CD4-positive, alpha-beta T cell (primary cell): ENCODE measurements around the gene CITED4. TPM values are rescaled to one million over a fixed set of nuclear protein-coding genes. Genes with fewer than 3 reads are reported as not detected.
A peak's percentile ranks its signal among the peaks of the same experiment; 100 is the strongest.

Experiments
- ATAC-seq: fragments of 200-7000 bp; cut with Tn5 transposase; one replicate; pipeline ENCODE4 v1.10.0; 2022; ENCODE audit warnings: mild to moderate bottlenecking; ENCODE audit not compliant: poor library complexity
- CTCF ChIA-PET: fragments of 350-600 bp; sonication (Branson Sonifier 250); formaldehyde crosslinking; loops from one replicate; lab custom pipeline; 2021; ENCODE audit warnings: antibody characterized with exemption, inconsistent platforms; lab: Charles Lee
- POLR2A ChIA-PET: fragments of 350-600 bp; sonication (Branson Sonifier 250); formaldehyde crosslinking; loops from one replicate; lab custom pipeline; 2021; ENCODE audit warnings: antibody characterized with exemption, inconsistent platforms; lab: Charles Lee
- DNase-seq, 14 experiments: peaks; one replicate each; pipeline ENCODE4 v3.0.0-alpha.2; 2013 to 2020; ENCODE audit warnings: mixed read lengths in 2 of 14
- H3K27ac ChIP-seq, 2 donors: one replicate each; pipeline versions ENCODE4 v1.5.1 to v1.7.0; 2013; ENCODE audit warnings: low read length in 2 of 2, low read depth in 1 of 2, mild to moderate bottlenecking in 1 of 2
- H3K27me3 ChIP-seq, 2 experiments: 1 replicate in 1 of 2; 2 replicates in 1 of 2; pipeline versions ENCODE4 v1.6.1 to v1.7.0; 2013; ENCODE audit warnings: low read length in 2 of 2, control low read depth in 1 of 2, mild to moderate bottlenecking in 1 of 2, moderate library complexity in 1 of 2; ENCODE audit not compliant: insufficient read depth in 2 of 2, control insufficient read depth in 1 of 2
- H3K36me3 ChIP-seq: one replicate; pipeline ENCODE4 v1.6.1; 2013; ENCODE audit warnings: low read length, control low read depth; ENCODE audit not compliant: insufficient read depth
- H3K4me1 ChIP-seq: one replicate; pipeline ENCODE4 v1.6.1; 2013; ENCODE audit warnings: low read length, control low read depth; ENCODE audit not compliant: insufficient read depth
- H3K4me3 ChIP-seq: one replicate; pipeline ENCODE4 v1.5.1; 2013; ENCODE audit warnings: mild to moderate bottlenecking, low read length, moderate library complexity
- H3K9me3 ChIP-seq, 2 experiments: 1 replicate in 1 of 2; 2 replicates in 1 of 2; pipeline versions ENCODE4 v1.6.1 to v1.7.0; 2013; ENCODE audit warnings: low read length in 2 of 2, mild to moderate bottlenecking in 2 of 2, control low read depth in 1 of 2, moderate library complexity in 1 of 2; ENCODE audit not compliant: control insufficient read depth in 1 of 2, insufficient read depth in 1 of 2
- H3K27ac Mint-ChIP-seq: one replicate; pipeline ENCODE4 v1.8.0; 2020; ENCODE audit warnings: mixed read lengths
- H3K27me3 Mint-ChIP-seq: one replicate; pipeline ENCODE4 v1.8.0; 2021; ENCODE audit warnings: mixed read lengths
- H3K36me3 Mint-ChIP-seq: one replicate; pipeline ENCODE4 v1.8.0; 2021; ENCODE audit warnings: low read depth, mixed read lengths
- H3K4me1 Mint-ChIP-seq: one replicate; pipeline ENCODE4 v1.8.0; 2021; ENCODE audit warnings: low read depth, mixed read lengths
- H3K4me3 Mint-ChIP-seq: one replicate; pipeline ENCODE4 v1.8.0; 2020; ENCODE audit warnings: mild to moderate bottlenecking, mixed read lengths
- H3K9me3 Mint-ChIP-seq: one replicate; pipeline ENCODE4 v1.8.0; 2020; ENCODE audit warnings: mixed read lengths
- CTCF ChIP-seq: fragments of 200-600 bp; IDR thresholded peaks from one replicate; pipeline ENCODE4 v1.8.0; 2022; ENCODE audit warnings: antibody characterized with exemption, mild to moderate bottlenecking
- intact Hi-C, 2 experiments: fragments of 100-400 bp; cut with DNase I in 1 of 2; cut with micrococcal nuclease in 1 of 2; formaldehyde crosslinking; loops; one replicate each; pipeline versions ENCODE4 v1.15.1 to v1.9.0; 2023 to 2025; cut with DNase I, micrococcal nuclease
- total RNA-seq, 174 experiments: library from RNA in 2 of 174; stranded (reverse) in 2 of 174; gene quantifications; one replicate each; pipeline ENCODE4 v1.2.3 and lab custom pipeline; 2021 to 2026

CITED4 gene
- total RNA-seq, 2 experiments from 2014 or later, result 51.6 to 52.0 TPM

GRCh38 chr1:40820251-40820797 lies 41.8 kb downstream of the CITED4 start:
- H3K4me1 Mint-ChIP-seq, result peaks cover 18% of the 10 kb centered on the region
- intact Hi-C loops, result no loop called here
- DNase-seq (peak in 1 of 14 experiments; percentile 42), ATAC-seq (no peak)
- no peak overlapping the region for H3K27ac Mint-ChIP-seq
- no peaks in the 10 kb centered on the region for H3K27me3 Mint-ChIP-seq
- H3K27ac ChIP-seq, result no peak overlapping the region
- CTCF ChIA-PET, result no interaction called here
- H3K4me1 ChIP-seq, result peaks cover 23% of the 10 kb centered on the region
- no peaks in the 10 kb centered on the region for H3K36me3 ChIP-seq
- H3K9me3 Mint-ChIP-seq, result no peaks in the 10 kb centered on the region
- no peak overlapping the region for H3K4me3 ChIP-seq
- no peak for TF ChIP-seq CTCF
- H3K9me3 ChIP-seq, result no peaks in the 10 kb centered on the region
- H3K36me3 Mint-ChIP-seq, result no peaks in the 10 kb centered on the region
- POLR2A ChIA-PET, result interaction anchor here (1.8 kb wide), 1 partner anchor 129 kb away, joined by 7 read pairs; the partner anchor contains the start of gene NFYC
- no peak overlapping the region for H3K4me3 Mint-ChIP-seq
- no peaks in the 10 kb centered on the region for H3K27me3 ChIP-seq

GRCh38 chr1:40819101-40819500 lies 43.1 kb downstream of the CITED4 start:
- peak overlapping the region; percentile 88 for H3K27ac Mint-ChIP-seq
- H3K9me3 ChIP-seq, result no peaks in the 10 kb centered on the region
- ChIA-PET CTCF (interaction anchor here (1.3 kb wide), 1 partner anchor 45 kb away, joined by 3 read pairs; no protein-coding TSS in a partner anchor), POLR2A (interaction anchor here (0.7 to 1.8 kb wide), 4 partner anchors 16 to 128 kb away, joined by 3 to 10 read pairs (median 6); partner anchors contain the start of genes CITED4 and NFYC)
- peaks cover 18% of the 10 kb centered on the region for H3K4me1 ChIP-seq
- intact Hi-C loops, result loop anchor here in 1 of 2 experiments (2.0 kb wide), 1 partner anchor 44 kb away; the partner anchor contains the start of gene CITED4
- ATAC-seq, result no peak
- no peak overlapping the region for H3K27ac ChIP-seq
- H3K27me3 ChIP-seq, result no peaks in the 10 kb centered on the region
- DNase-seq, result peak in 1 of 14 experiments; percentile 36
- no peak overlapping the region for H3K4me3 ChIP-seq
- H3K27me3 Mint-ChIP-seq, result no peaks in the 10 kb centered on the region
- peak overlapping the region; percentile 58 for H3K4me3 Mint-ChIP-seq
- TF ChIP-seq CTCF, result no peak
- peaks cover 13% of the 10 kb centered on the region for H3K4me1 Mint-ChIP-seq
- no peaks in the 10 kb centered on the region for H3K9me3 Mint-ChIP-seq
- H3K36me3 ChIP-seq, result no peaks in the 10 kb centered on the region
- H3K36me3 Mint-ChIP-seq, result no peaks in the 10 kb centered on the region

- Histone ChIP-seq H3K4me3 (peak overlapping the region; percentile 67), H3K4me1 (peaks cover 18% of the 10 kb centered on the region), H3K27me3 (no peaks in the 10 kb centered on the region), H3K9me3 (no peaks in the 10 kb centered on the region), H3K27ac (peak overlapping the region in 1 of 2 donors; percentile 41), H3K36me3 (no peaks in the 10 kb centered on the region)
- Mint-ChIP-seq H3K4me3 (peak overlapping the region; percentile 92), H3K36me3 (no peaks in the 10 kb centered on the region), H3K27me3 (no peaks in the 10 kb centered on the region), H3K9me3 (no peaks in the 10 kb centered on the region), H3K27ac (peak overlapping the region; percentile 88), H3K4me1 (peaks cover 13% of the 10 kb centered on the region)
- intact Hi-C loops, result loop anchor here (1.0 to 2.0 kb wide), 2 partner anchors 16 to 44 kb away; partner anchors contain the start of gene CITED4 (in 1 of the 2)
- ChIA-PET CTCF (interaction anchor here (1.3 kb wide), 1 partner anchor 44 kb away, joined by 3 read pairs; no protein-coding TSS in a partner anchor), POLR2A (interaction anchor here (0.5 to 1.8 kb wide), 5 partner anchors 16 to 127 kb away, joined by 3 to 10 read pairs (median 4); partner anchors contain the start of genes CITED4 and NFYC)
- no peak for TF ChIP-seq CTCF
- ATAC-seq (peak; percentile 96), DNase-seq (peak; percentile 80 to 95 (median 86))
These were observed 43.8 kb downstream of the CITED4 start for GRCh38 chr1:40818264-40818961.
